ENCODE measurements around the gene SAMM50.

The SAMM50 gene

DNA sequence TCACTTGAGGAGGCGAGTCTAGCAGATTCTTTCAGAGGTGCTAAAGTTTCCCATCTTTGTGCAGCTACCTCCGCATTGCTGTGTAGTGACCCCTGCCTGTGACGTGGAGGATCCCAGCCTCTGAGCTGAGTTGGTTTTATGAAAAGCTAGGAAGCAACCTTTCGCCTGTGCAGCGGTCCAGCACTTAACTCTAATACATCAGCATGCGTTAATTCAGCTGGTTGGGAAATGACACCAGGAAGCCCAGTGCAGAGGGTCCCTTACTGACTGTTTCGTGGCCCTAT lies 8.9 kb upstream of the SAMM50 start:
- no peak for DNase-seq

DNA sequence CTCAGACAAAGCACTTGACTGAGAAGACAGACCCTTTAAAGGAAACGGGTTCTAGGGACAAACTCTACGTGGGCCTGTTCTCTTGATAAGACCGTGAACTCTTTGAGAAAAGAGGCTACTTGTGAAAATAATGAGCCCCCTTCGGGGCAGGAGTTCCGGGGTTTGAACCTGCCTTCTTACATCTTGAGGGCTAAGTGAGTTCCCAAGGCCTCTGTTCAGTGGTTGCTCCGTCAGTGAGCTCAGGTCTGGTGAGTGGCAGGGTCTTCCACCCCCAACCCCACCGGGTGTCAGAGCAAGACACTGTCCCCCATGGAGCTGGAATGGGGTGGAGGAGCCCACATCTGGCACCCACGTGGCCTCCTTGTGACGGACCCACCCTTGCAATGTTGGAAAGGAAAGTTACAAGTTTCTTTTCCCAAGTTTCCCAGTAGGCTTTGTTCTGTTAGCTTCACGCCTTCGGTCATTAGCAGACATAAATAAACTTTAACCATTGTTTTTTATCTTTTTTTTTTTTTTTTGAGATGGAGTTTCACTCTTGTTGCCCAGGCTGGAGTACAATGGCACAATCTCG lies 6.3 kb upstream of the SAMM50 start:
- DNase-seq = no peak

GRCh38 chr22:43951391-43951790 lies 3.9 kb upstream of the SAMM50 start:
- DNase-seq = no peak

DNA sequence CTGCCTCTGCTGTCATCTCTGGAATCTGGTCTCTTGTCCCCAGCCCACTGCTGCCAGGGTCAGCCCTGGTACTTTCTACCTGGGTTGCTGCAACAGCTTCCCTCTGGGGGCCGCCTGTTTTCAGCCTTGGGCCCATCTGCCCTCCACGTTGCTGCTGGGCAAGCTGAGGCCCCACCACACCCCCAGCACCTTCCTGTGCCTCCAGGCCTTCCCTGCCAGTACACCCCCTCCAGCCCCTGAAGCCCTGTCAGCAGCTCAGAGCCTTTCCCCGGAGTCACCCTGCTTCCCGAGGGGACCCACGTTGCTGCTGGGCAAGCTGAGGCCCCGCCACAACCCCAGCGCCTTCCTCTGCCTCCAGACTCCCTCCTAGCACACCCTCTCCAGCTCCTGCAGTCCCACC lies 3.3 kb upstream of the SAMM50 start:
- no peak for DNase-seq

DNA sequence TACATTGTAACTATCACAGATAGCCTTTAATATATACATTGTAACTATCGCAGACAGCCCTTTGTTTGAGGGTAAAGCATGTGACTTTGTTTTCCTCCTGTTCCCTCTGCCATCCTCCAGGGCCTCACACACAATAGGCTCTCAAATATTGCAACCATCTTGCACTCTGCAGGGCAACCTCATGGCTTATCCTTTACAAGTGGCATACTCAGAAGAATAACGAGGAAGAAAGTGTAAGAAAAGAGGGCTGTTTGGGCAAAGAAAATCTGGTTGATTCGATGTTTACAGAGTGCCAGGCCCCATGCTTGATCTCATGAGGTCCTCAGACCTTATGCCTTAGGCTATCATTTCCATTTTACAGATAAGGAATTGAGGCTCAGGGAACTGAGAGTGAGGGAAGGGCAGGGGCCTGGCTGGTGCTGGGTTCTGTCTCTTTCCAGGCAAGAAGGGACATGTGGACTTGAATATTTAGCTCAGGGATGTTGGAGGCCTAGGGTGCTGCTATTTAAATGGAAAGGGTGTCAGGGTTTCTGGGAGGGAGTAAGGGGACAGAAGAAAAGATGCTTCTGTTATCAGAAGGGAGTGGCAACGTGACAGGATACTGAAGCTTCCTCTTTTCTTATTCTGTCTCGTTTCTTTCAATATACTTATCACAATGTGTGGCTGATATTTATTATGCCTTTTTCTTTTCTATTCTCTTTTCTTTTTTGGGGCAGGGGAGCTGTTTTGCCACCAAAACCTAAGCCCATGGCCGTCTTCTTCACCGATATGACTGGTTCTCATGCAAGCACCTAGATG lies 1.1 kb upstream of the SAMM50 start:
- no peak for DNase-seq

GRCh38 chr22:43955883-43956782 lies 891 bp downstream of the SAMM50 start:
- no peak for DNase-seq

GRCh38 chr22:43956805-43957463 lies 1.7 kb downstream of the SAMM50 start:
- no peak for DNase-seq

GRCh38 chr22:43957871-43958270 lies 2.6 kb downstream of the SAMM50 start:
- DNase-seq = no peak

- DNase-seq = no peak
Measured at GRCh38 chr22:43964314-43964857, 9.1 kb downstream of the SAMM50 start.

- DNase-seq = no peak
Measured at GRCh38 chr22:43967069-43967468, 11.8 kb downstream of the SAMM50 start.

GRCh38 chr22:43968614-43969013 lies 13.4 kb downstream of the SAMM50 start:
- DNase-seq = no peak

DNA sequence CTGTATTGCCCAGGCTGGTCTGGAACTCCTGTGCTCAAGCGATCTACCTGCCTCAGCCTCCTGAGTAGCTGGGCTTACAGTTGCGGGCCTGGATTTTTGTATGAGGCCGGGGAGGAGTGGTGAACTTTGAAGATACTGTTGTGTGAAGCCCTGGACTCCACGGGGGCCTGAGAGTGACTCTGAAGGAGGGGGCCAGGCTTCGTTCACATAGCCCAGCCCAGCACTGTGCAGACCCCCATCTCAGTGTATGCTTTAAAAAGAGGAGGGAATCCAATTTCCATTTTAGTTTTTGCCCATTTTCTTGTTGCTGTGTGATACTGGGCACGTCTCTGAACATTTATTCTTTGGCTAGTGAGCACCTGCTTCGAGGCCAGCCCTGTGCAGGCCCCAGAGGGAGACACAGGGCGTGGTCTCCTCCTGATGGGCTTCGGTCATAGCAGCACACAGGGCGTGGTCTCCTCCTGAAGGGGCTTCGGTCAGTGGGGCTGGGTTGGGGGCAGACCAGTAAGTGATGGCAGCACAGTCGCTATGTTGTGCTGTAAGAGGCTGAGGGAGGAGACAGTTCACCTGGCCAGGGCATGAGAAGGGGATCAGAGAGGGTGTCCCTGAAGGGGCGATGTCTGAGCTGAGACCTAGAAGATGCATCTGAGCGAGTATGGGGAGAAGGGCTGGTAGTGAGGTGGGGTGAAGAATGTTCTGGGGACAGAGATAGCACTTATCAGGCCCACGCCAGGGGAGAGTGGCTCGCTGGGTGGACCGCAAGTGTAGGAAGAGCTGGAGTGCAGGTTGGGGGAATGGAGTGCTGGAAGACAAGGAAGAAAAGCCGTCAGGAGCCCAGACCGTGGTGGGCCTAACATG lies 14.0 kb downstream of the SAMM50 start:
- no peak for DNase-seq

GRCh38 chr22:43969989-43970755 lies 14.9 kb downstream of the SAMM50 start:
- DNase-seq = no peak

- DNase-seq = no peak
Measured at GRCh38 chr22:43971112-43971511, 15.9 kb downstream of the SAMM50 start.

DNA sequence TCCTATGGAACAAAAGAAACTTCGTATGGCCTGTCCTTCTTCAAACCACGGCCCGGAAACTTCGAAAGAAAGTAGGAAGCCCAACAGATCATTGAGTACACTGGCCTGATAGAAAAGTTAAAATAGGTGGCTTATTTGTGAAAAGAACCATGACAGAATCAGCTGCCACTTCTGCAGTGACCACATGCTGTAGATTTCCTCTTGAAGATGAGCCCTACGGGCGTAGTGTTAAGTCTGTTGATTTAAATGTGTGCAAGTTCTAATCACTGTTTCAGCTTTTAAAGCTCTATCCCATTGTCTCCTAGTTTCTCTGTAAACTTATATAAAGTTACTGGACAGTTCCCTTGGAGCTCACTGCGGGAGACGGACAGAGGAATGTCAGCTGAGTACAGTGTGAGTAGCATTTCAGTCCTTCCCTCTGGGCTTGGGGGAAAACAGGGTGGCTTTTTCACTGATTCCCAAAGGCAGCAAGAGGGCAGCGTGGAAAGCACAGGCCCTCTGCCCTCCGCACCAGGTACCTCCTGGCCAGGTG lies 17.8 kb downstream of the SAMM50 start:
- DNase-seq = no peak

DNA sequence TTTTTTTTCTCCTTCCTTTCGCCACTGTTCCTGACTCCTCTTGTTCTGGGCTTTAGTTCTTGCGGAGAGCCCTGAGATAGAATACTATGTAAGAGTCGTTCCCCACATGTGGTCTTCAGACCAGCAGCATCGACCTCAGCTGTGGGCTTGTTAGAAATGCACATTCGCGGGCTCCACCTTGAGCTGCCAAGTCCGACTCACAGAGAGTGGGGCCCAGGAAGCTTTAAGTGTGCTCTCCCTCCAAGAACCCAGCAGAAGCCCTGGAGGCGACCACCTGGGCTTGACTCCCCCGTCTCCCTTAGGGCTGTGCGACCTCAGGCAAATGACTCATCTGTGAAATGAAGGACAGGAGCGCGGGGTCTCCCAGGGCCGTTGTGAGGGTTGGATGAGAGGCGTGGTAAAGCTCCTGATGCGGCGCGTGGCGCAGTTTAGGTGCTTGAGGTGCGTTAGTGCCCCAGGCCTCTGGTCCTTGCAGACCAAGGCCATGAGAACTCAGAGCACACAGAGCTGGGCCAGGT lies 18.8 kb downstream of the SAMM50 start:
- DNase-seq = no peak

DNA sequence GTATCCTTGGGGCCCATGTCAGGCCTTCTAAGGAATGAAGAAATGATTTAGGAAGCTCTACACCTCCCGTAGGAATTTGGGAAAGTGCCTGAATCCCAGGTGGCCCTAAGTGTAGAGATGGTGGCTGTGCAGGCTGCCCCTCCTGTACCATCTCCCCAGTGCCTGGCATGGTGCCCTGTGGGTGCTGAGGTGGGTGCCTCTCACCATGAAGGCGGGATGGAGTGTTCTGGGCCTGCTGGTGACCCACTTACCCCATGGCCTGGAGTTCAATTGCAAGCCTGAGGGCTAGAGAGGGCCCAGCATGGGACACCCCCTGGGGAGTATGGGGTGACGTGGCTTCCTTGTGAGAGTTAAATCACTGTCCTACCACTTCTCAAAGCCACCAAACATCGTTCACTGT lies 19.8 kb downstream of the SAMM50 start:
- no peak for DNase-seq

DNA sequence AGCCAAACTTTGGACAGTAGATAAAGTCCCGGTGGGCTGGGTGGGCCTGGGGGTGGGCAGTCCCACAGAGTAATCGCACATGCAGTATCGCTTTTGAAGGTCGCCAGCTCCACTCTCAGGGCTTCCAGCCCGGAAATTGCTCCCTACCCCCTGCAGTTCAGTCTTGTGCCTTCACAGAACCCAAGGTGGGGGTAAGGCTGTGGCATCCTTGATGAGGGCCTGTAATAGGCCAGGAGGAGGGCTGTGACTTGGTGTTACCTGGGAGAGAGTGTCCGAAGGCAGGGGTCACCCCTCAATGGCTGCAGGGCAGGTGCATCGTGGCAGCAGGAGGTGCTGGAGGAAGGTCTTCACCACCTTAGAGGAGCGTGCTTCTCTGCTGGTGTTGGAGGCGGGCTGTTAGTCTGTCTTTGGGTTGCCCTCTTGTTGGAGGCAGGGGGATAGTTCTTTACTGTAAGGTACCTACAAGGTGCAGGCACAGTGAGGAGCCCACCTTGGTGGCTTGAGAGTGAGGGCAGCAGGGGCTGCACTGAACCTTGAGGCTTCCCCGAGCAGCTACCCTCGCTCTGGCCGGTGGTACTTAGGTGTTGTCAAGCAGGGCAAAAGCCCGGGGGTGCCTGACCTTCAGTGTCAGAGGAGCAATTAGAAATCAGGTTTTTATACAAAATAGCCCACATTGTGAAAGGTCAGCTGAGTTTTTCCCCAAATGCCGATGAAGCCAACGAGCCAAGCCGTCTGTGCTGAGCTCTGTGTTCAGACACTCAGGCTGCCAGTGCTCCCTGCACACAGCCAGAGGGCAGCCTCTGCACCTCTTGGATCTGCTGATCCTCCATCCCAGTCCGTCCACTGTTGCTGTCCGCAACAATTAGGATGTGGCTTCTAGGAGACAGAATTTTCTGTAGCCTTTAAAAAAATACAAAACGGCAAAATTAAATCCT lies 21.9 kb downstream of the SAMM50 start:
- no peak for DNase-seq

GRCh38 chr22:43978558-43978957 lies 23.3 kb downstream of the SAMM50 start:
- no peak for DNase-seq
